Measurements from ENCODE around the gene TMEM259. TPM values are rescaled to one million over a fixed set of nuclear protein-coding genes. Genes with fewer than 3 reads are reported as not detected.

Gene TMEM259
- total and polyA plus RNA-seq, 9 of the 15 experiments (the other 6 are each of a cell fraction or from before 2014, with no cell fraction given), result 0.52 to 231 (median 63.6) TPM

DNA sequence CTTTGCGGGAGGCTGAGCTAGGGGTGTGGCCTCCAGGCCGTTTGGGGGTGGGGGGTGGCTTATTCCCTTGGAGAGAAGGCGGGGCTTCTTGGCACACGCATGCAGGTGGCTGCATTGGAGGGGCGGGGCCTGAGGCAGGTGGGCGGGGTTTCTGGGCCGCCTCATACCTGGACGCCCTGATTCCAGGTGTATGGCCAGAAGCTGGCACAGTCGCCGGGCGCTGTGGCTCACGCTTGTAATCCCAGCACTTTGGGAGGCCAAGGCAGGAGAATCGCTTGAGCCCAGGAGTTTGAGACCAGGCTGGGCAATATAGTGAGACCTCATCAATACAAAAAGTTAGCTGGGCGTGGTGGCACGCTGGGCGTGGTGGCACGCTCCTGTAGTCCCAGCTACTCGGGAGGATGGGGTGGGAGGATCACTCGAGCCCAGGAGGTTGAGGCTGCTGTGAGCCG lies 26.8 kb upstream of the TMEM259 start:
- FAIRE-seq (no peak), ATAC-seq (no peak), DNase-seq (ENCODE audit: extremely low read depth in 1 of 4, low spot score in 3 of 4) (peak in 1 of 4 experiments; percentile 40)
- in situ Hi-C loops (cut with MboI) (no loop called here), intact Hi-C loops (cut with micrococcal nuclease) (no loop called here)
- H3K9me1 ChIP-seq (ENCODE audit: control insufficient read depth, insufficient read depth, low read length), result no peaks in the 10 kb centered on the region
- H3K27me3 ChIP-seq (ENCODE audit: control insufficient read depth in 2 of 2, insufficient read depth in 2 of 2, low read length in 2 of 2), result no peaks in the 10 kb centered on the region
- no peak overlapping the region for H3K4me3 ChIP-seq
- ChIA-PET CTCF (ENCODE audit: low intra/inter-chr PET ratio) (no interaction called here), POLR2A (interaction anchor here (1.2 kb wide), 1 partner anchor 10 kb away, joined by 3 read pairs; no protein-coding TSS in a partner anchor)
- H3K9ac ChIP-seq (ENCODE audit: insufficient read depth in 1 of 2, low read depth in 2 of 2, low read length in 2 of 2), result no peak overlapping the region
- H3K9me3 ChIP-seq (replicated peaks; ENCODE audit: control insufficient read depth, insufficient read depth, low read depth, low read length), result no peaks in the 10 kb centered on the region
- H3K36me3 ChIP-seq (ENCODE audit: control insufficient read depth, insufficient read depth, low read length), result peaks cover 62% of the 10 kb centered on the region; the same call in 2 of the 3 replicates
- peaks cover 21% of the 10 kb centered on the region for H3K79me2 ChIP-seq (ENCODE audit: control insufficient read depth, insufficient read depth, low read length)
- H3K4me1 ChIP-seq (replicated peaks in 1 of 2; ENCODE audit: control insufficient read depth in 2 of 2, insufficient read depth in 2 of 2, low read length in 2 of 2), result peaks cover 11 to 64% of the 10 kb centered on the region in 2 experiments
- no peak overlapping the region for H2AFZ ChIP-seq (ENCODE audit: low read depth, low read length)
- WGBS (ENCODE audit: insufficient coverage, low coverage, missing lambda C conversion rate), result 93% methylated on average over 14 of the region's 20 CpGs
- no peaks in the 10 kb centered on the region for H4K20me1 ChIP-seq (replicated peaks; ENCODE audit: control insufficient read depth, insufficient read depth, low read length)
- H3K27ac ChIP-seq (ENCODE audit: extremely low read depth, low read depth, low read length), result no peak overlapping the region
- H3K4me2 ChIP-seq (ENCODE audit: insufficient read depth, low read length), result no peak overlapping the region
- no TSS peak for BruUV-seq (replicated peaks)
- no peak for TF ChIP-seq FOXA1 (IDR thresholded peaks at IDR 0.05; ENCODE audit: borderline replicate concordance)
- TF ChIP-seq CAMTA2 (CRISPR knock-in tag; conservative IDR thresholded peaks at IDR 0.05), result no peak
- TF ChIP-seq, protein P1, sequence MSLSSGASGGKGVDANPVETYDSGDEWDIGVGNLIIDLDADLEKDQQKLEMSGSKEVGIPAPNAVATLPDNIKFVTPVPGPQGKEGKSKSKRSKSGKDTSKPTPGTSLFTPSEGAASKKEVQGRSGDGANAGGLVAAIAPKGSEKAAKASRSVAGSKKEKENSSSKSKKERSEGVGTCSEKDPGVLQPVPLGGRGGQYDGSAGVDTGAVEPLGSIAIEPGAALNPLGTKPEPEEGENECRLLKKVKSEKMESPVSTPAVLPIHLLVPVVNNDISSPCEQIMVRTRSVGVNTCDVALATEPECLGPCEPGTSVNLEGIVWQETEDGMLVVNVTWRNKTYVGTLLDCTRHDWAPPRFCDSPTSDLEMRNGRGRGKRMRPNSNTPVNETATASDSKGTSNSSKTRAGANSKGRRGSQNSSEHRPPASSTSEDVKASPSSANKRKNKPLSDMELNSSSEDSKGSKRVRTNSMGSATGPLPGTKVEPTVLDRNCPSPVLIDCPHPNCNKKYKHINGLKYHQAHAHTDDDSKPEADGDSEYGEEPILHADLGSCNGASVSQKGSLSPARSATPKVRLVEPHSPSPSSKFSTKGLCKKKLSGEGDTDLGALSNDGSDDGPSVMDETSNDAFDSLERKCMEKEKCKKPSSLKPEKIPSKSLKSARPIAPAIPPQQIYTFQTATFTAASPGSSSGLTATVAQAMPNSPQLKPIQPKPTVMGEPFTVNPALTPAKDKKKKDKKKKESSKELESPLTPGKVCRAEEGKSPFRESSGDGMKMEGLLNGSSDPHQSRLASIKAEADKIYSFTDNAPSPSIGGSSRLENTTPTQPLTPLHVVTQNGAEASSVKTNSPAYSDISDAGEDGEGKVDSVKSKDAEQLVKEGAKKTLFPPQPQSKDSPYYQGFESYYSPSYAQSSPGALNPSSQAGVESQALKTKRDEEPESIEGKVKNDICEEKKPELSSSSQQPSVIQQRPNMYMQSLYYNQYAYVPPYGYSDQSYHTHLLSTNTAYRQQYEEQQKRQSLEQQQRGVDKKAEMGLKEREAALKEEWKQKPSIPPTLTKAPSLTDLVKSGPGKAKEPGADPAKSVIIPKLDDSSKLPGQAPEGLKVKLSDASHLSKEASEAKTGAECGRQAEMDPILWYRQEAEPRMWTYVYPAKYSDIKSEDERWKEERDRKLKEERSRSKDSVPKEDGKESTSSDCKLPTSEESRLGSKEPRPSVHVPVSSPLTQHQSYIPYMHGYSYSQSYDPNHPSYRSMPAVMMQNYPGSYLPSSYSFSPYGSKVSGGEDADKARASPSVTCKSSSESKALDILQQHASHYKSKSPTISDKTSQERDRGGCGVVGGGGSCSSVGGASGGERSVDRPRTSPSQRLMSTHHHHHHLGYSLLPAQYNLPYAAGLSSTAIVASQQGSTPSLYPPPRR (CRISPR knock-in tag; IDR thresholded peaks at IDR 0.05; ENCODE audit: borderline replicate concordance), result no peak
- TF ChIP-seq NCOA4 (IDR thresholded peaks at IDR 0.05; ENCODE audit: partially characterized antibody), result no peak
- TF ChIP-seq, protein P2, sequence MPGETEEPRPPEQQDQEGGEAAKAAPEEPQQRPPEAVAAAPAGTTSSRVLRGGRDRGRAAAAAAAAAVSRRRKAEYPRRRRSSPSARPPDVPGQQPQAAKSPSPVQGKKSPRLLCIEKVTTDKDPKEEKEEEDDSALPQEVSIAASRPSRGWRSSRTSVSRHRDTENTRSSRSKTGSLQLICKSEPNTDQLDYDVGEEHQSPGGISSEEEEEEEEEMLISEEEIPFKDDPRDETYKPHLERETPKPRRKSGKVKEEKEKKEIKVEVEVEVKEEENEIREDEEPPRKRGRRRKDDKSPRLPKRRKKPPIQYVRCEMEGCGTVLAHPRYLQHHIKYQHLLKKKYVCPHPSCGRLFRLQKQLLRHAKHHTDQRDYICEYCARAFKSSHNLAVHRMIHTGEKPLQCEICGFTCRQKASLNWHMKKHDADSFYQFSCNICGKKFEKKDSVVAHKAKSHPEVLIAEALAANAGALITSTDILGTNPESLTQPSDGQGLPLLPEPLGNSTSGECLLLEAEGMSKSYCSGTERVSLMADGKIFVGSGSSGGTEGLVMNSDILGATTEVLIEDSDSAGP (CRISPR knock-in tag; IDR thresholded peaks at IDR 0.05), result no peak
- no peak for TF ChIP-seq THRAP3 (IDR thresholded peaks at IDR 0.05; ENCODE audit: borderline replicate concordance)
- no peak for TF ChIP-seq ZNF551 (CRISPR knock-in tag; IDR thresholded peaks at IDR 0.05)
- TF ChIP-seq POLR3G (IDR thresholded peaks at IDR 0.05; ENCODE audit: extremely low read depth, insufficient read length, insufficient replicate concordance), result no peak
- TF ChIP-seq, protein P3, sequence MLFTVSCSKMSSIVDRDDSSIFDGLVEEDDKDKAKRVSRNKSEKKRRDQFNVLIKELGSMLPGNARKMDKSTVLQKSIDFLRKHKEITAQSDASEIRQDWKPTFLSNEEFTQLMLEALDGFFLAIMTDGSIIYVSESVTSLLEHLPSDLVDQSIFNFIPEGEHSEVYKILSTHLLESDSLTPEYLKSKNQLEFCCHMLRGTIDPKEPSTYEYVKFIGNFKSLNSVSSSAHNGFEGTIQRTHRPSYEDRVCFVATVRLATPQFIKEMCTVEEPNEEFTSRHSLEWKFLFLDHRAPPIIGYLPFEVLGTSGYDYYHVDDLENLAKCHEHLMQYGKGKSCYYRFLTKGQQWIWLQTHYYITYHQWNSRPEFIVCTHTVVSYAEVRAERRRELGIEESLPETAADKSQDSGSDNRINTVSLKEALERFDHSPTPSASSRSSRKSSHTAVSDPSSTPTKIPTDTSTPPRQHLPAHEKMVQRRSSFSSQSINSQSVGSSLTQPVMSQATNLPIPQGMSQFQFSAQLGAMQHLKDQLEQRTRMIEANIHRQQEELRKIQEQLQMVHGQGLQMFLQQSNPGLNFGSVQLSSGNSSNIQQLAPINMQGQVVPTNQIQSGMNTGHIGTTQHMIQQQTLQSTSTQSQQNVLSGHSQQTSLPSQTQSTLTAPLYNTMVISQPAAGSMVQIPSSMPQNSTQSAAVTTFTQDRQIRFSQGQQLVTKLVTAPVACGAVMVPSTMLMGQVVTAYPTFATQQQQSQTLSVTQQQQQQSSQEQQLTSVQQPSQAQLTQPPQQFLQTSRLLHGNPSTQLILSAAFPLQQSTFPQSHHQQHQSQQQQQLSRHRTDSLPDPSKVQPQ (CRISPR knock-in tag; IDR thresholded peaks at IDR 0.05; ENCODE audit: borderline replicate concordance), result no peak
- no peak for TF ChIP-seq ZNF3 (CRISPR knock-in tag; IDR thresholded peaks at IDR 0.05)
- TF ChIP-seq MCM2 (IDR thresholded peaks at IDR 0.05; ENCODE audit: low read depth), result no peak
- no peak for TF ChIP-seq SP2 (IDR thresholded peaks at IDR 0.05; ENCODE audit: extremely low read depth, low read depth, low read length, poor library complexity, severe bottlenecking)
- TF ChIP-seq PCBP2 (IDR thresholded peaks at IDR 0.05; ENCODE audit: low read depth, low read length, poor library complexity, severe bottlenecking), result no peak
